CD8-positive, alpha-beta memory T cell (primary cell): Measurements from ENCODE around the gene RBPJ. TPM values are rescaled to one million over a fixed set of nuclear protein-coding genes. Genes with fewer than 3 reads are reported as not detected.

Source experiments
- CTCF ChIA-PET: fragments of 350-600 bp; sonication (Branson Sonifier 250); formaldehyde crosslinking; loops from one replicate; lab custom pipeline; 2021; ENCODE audit warnings: antibody characterized with exemption; lab: Charles Lee
- POLR2A ChIA-PET: fragments of 350-600 bp; sonication (Branson Sonifier 250); formaldehyde crosslinking; loops from one replicate; lab custom pipeline; 2021; ENCODE audit warnings: antibody characterized with exemption; lab: Charles Lee
- DNase-seq, 5 donors: peaks; one replicate each; pipeline versions ENCODE4 v3.0.0 to v3.0.0-alpha.2; 2020 to 2022; ENCODE audit warnings: mixed read lengths in 1 of 5
- H3K27ac ChIP-seq: one replicate; pipeline ENCODE4 v1.7.0; 2013; ENCODE audit warnings: low read depth, mild to moderate bottlenecking, low read length, moderate library complexity
- H3K27me3 ChIP-seq: 2 replicates; pipeline ENCODE4 v1.7.0; 2013; ENCODE audit warnings: low read length, mild to moderate bottlenecking; ENCODE audit not compliant: insufficient read depth, poor library complexity, severe bottlenecking
- H3K36me3 ChIP-seq: 2 replicates; pipeline ENCODE4 v1.7.0; 2013; ENCODE audit warnings: mild to moderate bottlenecking, low read length, moderate library complexity; ENCODE audit not compliant: insufficient read depth
- H3K4me1 ChIP-seq: 2 replicates; pipeline ENCODE4 v1.7.0; 2013; ENCODE audit warnings: mild to moderate bottlenecking, low read length, moderate library complexity; ENCODE audit not compliant: insufficient read depth
- H3K4me3 ChIP-seq: 2 replicates; pipeline ENCODE4 v1.7.0; 2013; ENCODE audit warnings: mild to moderate bottlenecking, low read length
- H3K9me3 ChIP-seq: 2 replicates; pipeline ENCODE4 v1.7.0; 2013; ENCODE audit warnings: mild to moderate bottlenecking, low read length
- H3K27ac Mint-ChIP-seq, 8 donors: one replicate each; pipeline ENCODE4 v1.8.0; 2020 to 2021; ENCODE audit warnings: mixed read lengths in 8 of 8, mild to moderate bottlenecking in 6 of 8, inconsistent platforms in 3 of 8, moderate library complexity in 3 of 8
- H3K27me3 Mint-ChIP-seq, 2 donors: one replicate each; pipeline ENCODE4 v1.8.0; 2020 to 2021; ENCODE audit warnings: mixed read lengths in 2 of 2, mild to moderate bottlenecking in 1 of 2, moderate library complexity in 1 of 2
- H3K36me3 Mint-ChIP-seq, 3 donors: one replicate each; pipeline ENCODE4 v1.8.0; 2020 to 2021; ENCODE audit warnings: mixed read lengths in 3 of 3, inconsistent platforms in 1 of 3, mild to moderate bottlenecking in 1 of 3
- H3K4me1 Mint-ChIP-seq, 3 donors: one replicate each; pipeline ENCODE4 v1.8.0; 2020 to 2021; ENCODE audit warnings: mixed read lengths in 3 of 3, inconsistent platforms in 1 of 3, mild to moderate bottlenecking in 1 of 3
- H3K4me3 Mint-ChIP-seq, 7 donors: one replicate each; pipeline ENCODE4 v1.8.0; 2020 to 2021; ENCODE audit warnings: mixed read lengths in 7 of 7, mild to moderate bottlenecking in 6 of 7, moderate library complexity in 4 of 7, inconsistent platforms in 2 of 7
- H3K9me3 Mint-ChIP-seq, 5 donors: one replicate each; pipeline ENCODE4 v1.8.0; 2020 to 2022; ENCODE audit warnings: mixed read lengths in 5 of 5, mild to moderate bottlenecking in 3 of 5, moderate library complexity in 2 of 5, inconsistent platforms in 1 of 5
- polyA plus RNA-seq: library from polyadenylated mRNA; unstranded; fragments of 300-500 nt; fragmentation: Illumina TruSeq; gene quantifications from one replicate; pipeline ENCODE4 v1.2.3, GENCODE V29; 2021
- total RNA-seq, 2 experiments: library from RNA; stranded (reverse); gene quantifications; one replicate each; pipeline ENCODE4 v1.2.3, GENCODE V29; 2021

The RBPJ gene
- total and polyA plus RNA-seq, 3 experiments from 2014 or later: 94.0 to 201 (median 199) TPM

DNA sequence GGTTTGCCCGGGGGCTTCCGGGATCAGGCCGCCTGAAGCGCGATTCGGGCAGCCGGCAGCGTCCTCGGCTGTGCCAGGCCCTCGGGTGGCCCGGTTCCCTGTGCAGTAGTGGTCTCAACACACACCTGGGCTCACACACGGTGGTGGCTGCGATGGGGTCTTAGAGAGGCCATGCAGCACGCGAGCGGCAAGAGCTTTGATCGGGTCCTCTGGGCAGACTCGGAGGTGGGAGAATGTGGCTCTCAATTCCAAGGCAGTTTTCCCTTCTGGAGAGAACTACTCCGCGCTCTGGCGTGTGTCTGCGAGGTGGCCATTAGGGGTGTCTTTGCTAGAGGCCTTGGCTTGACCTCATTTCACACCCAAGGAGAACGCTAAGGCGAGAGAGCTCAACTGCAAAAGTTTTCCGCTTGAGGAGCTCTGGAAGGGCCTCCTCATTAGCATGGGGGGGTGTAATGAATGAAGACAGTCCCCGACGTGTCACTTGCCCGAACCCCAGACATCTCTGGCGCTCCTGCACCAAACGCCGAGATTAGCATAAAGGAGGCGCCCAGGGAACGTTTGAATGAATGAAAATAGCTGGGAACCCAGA, 771 bp upstream of the RBPJ start:
- Histone ChIP-seq H3K4me1 (peaks cover 17% of the 10 kb centered on the region), H3K9me3 (no peaks in the 10 kb centered on the region), H3K27me3 (no peaks in the 10 kb centered on the region), H3K36me3 (no peaks in the 10 kb centered on the region), H3K27ac (peak overlapping the region; percentile 89), H3K4me3 (peak overlapping the region; percentile 98)
- peak overlapping the region; percentile 92 to 100 (median 98) for H3K4me3 Mint-ChIP-seq
- peaks cover 2 to 17% (median 5%) of the 10 kb centered on the region in 3 donors for H3K36me3 Mint-ChIP-seq
- peak in 3 of 5 donors; percentile 27 to 71 (median 61) for DNase-seq
- peak overlapping the region; percentile 98 to 100 (median 99) for H3K27ac Mint-ChIP-seq
- H3K27me3 Mint-ChIP-seq: peaks cover 0 to 4% of the 10 kb centered on the region in 2 donors
- peaks cover 5 to 13% (median 9%) of the 10 kb centered on the region in 5 donors for H3K9me3 Mint-ChIP-seq
- peaks cover 36 to 43% (median 38%) of the 10 kb centered on the region in 3 donors for H3K4me1 Mint-ChIP-seq
- POLR2A ChIA-PET: interaction anchor here (0.5 to 2.3 kb wide), 8 partner anchors 53 to 683 kb away, joined by 3 to 10 read pairs (median 4); partner anchors contain the start of gene TBC1D19
- CTCF ChIA-PET: interaction anchor here (1.0 to 2.4 kb wide), 4 partner anchors 10 to 465 kb away, joined by 4 to 15 read pairs (median 7); no protein-coding TSS in a partner anchor

DNA sequence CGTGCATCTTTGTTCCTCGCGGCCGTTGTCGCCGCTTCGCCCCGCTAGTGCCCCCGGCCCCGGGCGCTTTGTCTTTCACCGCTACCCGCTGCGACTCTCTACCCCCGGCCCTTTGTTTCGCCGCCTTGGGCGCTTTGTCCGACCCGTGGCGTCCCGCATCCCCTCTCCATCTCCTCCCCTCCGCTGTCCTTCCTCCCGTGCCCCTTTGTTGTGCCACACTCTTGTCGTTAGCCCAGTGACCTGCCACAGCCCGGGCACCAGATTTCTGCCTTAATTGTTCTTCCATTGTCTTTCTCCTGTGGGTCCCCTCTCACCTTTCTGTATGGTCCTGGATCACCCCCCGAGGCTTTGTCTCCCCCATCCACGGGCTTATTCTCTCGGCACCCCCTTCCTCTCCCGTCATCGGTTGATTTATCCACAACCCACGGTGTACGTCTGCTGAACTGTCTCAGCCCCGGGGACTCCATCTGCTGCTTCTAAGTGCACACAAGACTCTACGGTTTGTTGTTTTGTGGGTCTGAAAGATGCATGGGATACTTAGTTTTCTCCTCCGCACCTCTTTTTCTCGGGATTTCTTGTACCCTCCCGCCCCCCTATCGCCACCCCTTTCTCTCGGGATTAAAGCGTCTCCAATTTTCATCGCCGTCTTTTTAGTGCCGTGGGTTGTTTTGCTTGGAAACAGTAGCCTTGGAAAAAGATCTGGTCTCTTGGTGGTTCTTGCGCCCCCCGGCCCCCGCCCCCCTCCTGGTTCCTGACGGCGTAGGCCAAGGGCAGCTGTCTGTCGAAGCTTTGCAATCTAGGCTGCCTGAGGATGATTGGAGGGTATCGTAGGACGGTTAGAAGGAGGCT, 783 bp downstream of the RBPJ start:
- no peaks in the 10 kb centered on the region for H3K27me3 ChIP-seq
- H3K4me3 Mint-ChIP-seq: peak overlapping the region; percentile 87 to 99 (median 94)
- H3K4me3 ChIP-seq: peak overlapping the region; percentile 57
- peak overlapping the region; percentile 55 for H3K27ac ChIP-seq
- H3K27me3 Mint-ChIP-seq: peaks cover 0 to 4% of the 10 kb centered on the region in 2 donors
- POLR2A ChIA-PET: interaction anchor here (0.9 kb wide), 1 partner anchor 10 kb away, joined by 3 read pairs; no protein-coding TSS in a partner anchor
- peaks cover 17% of the 10 kb centered on the region for H3K4me1 ChIP-seq
- CTCF ChIA-PET: interaction anchor here (0.7 to 1.0 kb wide), 3 partner anchors 238 to 255 kb away, joined by 3 to 4 read pairs (median 3); no protein-coding TSS in a partner anchor
- peak in 4 of 5 donors; percentile 14 to 63 (median 28) for DNase-seq
- peaks cover 0 to 17% (median 0%) of the 10 kb centered on the region in 3 donors for H3K36me3 Mint-ChIP-seq
- peaks cover 0 to 4% (median 0%) of the 10 kb centered on the region in 5 donors for H3K9me3 Mint-ChIP-seq
- no peaks in the 10 kb centered on the region for H3K9me3 ChIP-seq
- H3K4me1 Mint-ChIP-seq: peaks cover 40 to 50% (median 46%) of the 10 kb centered on the region in 3 donors
- H3K27ac Mint-ChIP-seq: peak overlapping the region; percentile 88 to 99 (median 96)
- no peaks in the 10 kb centered on the region for H3K36me3 ChIP-seq

DNA sequence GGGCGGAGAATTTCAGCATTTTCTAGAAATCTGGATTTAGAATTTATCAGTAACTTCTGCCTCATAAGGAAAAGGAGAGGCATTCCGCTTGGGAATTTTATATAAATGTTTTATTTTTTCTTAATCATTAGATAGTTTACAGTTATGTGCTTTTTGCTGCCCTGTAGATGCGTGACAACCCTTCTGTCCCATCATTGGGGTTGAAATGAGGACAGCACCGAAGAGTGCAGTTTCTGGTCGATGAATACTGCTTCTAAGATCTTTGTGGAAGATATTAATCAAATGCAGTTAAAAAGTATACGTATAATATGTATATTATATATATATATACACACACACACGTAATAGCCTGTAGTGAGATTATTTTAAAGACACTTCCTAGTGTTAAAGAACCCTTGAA, 1.5 kb downstream of the RBPJ start:
- POLR2A ChIA-PET: no interaction called here
- Mint-ChIP-seq H3K27me3 (peaks cover 0 to 4% of the 10 kb centered on the region in 2 donors), H3K36me3 (peaks cover 0 to 17% (median 0%) of the 10 kb centered on the region in 3 donors), H3K4me3 (peak overlapping the region; percentile 87 to 99 (median 94)), H3K27ac (peak overlapping the region in 7 of 8 donors; percentile 4 to 99 (median 96)), H3K4me1 (peaks cover 42 to 54% (median 53%) of the 10 kb centered on the region in 3 donors), H3K9me3 (peaks cover 0 to 4% (median 0%) of the 10 kb centered on the region in 5 donors)
- H3K9me3 ChIP-seq: no peaks in the 10 kb centered on the region
- no peak for DNase-seq
- H3K4me3 ChIP-seq: peak overlapping the region; percentile 57
- peak overlapping the region; percentile 55 for H3K27ac ChIP-seq
- no peaks in the 10 kb centered on the region for H3K27me3 ChIP-seq
- CTCF ChIA-PET: interaction anchor here (0.7 to 1.0 kb wide), 3 partner anchors 239 to 255 kb away, joined by 3 to 4 read pairs (median 3); no protein-coding TSS in a partner anchor
- H3K36me3 ChIP-seq: no peaks in the 10 kb centered on the region
- peaks cover 17% of the 10 kb centered on the region for H3K4me1 ChIP-seq

DNA sequence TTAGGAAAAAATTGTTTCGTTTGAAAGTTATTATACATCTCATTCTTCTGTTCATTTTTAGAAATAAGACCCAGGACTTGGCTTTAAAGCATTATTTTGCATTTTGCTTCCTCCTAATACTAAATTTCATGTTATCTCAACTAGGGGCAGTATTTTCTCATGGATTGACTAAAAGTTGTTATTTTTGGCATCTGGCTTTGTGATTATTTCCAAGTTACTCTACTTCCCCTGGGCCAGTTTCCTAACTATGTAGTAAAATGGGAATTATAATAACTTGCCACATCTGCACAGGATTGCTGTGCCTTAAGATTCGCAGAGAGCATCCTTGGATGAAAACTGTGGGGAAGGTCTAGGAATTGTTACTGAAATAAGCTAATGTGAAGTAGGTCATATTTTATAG, 3.0 kb downstream of the RBPJ start:
- no peaks in the 10 kb centered on the region for H3K36me3 ChIP-seq
- no peak overlapping the region for H3K4me3 Mint-ChIP-seq
- H3K27me3 ChIP-seq: no peaks in the 10 kb centered on the region
- peaks cover 0 to 17% (median 0%) of the 10 kb centered on the region in 3 donors for H3K36me3 Mint-ChIP-seq
- peaks cover 17% of the 10 kb centered on the region for H3K4me1 ChIP-seq
- H3K27ac Mint-ChIP-seq: peak overlapping the region in 3 of 8 donors; percentile 13 to 66 (median 61)
- CTCF ChIA-PET: no interaction called here
- no peak overlapping the region for H3K4me3 ChIP-seq
- H3K9me3 Mint-ChIP-seq: no peaks in the 10 kb centered on the region
- DNase-seq: no peak
- H3K27ac ChIP-seq: no peak overlapping the region
- H3K9me3 ChIP-seq: no peaks in the 10 kb centered on the region
- H3K4me1 Mint-ChIP-seq: peaks cover 38 to 49% (median 49%) of the 10 kb centered on the region in 3 donors
- POLR2A ChIA-PET: no interaction called here
- peaks cover 0 to 4% of the 10 kb centered on the region in 2 donors for H3K27me3 Mint-ChIP-seq

DNA sequence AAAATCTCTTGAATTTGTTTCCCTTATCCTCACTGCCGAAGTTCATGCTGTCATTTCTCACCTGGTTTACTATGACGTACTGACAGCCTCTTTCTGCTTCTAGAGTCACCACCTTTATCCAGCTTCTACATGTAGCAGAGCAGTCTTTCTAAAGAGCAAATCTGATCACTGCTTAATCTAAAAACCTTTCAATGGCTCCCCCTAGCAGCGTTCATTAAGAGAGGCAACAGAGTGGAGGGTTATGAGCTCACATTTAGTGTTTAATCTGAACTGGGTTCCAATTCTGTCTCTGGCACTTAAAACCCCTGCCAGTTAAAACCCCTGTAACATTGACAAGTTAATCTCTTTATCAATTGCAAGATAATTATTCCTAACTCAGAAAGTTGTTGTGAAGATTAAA, 4.4 kb downstream of the RBPJ start:
- no peaks in the 10 kb centered on the region for H3K9me3 Mint-ChIP-seq
- H3K36me3 Mint-ChIP-seq: peaks cover 0 to 10% (median 0%) of the 10 kb centered on the region in 3 donors
- Histone ChIP-seq H3K27ac (no peak overlapping the region), H3K27me3 (no peaks in the 10 kb centered on the region), H3K9me3 (no peaks in the 10 kb centered on the region), H3K4me1 (peaks cover 22% of the 10 kb centered on the region), H3K36me3 (no peaks in the 10 kb centered on the region), H3K4me3 (no peak overlapping the region)
- peak overlapping the region in 6 of 8 donors; percentile 41 to 84 (median 61) for H3K27ac Mint-ChIP-seq
- H3K4me1 Mint-ChIP-seq: peaks cover 39 to 51% (median 48%) of the 10 kb centered on the region in 3 donors
- H3K27me3 Mint-ChIP-seq: peaks cover 0 to 1% of the 10 kb centered on the region in 2 donors
- peak in 3 of 5 donors; percentile 14 to 51 (median 42) for DNase-seq
- CTCF ChIA-PET: interaction anchor here (0.6 to 1.6 kb wide), 20 partner anchors 14 to 396 kb away, joined by 3 to 17 read pairs (median 4); no protein-coding TSS in a partner anchor
- POLR2A ChIA-PET: no interaction called here
- peak overlapping the region in 2 of 7 donors; percentile 26 to 62 for H3K4me3 Mint-ChIP-seq

DNA sequence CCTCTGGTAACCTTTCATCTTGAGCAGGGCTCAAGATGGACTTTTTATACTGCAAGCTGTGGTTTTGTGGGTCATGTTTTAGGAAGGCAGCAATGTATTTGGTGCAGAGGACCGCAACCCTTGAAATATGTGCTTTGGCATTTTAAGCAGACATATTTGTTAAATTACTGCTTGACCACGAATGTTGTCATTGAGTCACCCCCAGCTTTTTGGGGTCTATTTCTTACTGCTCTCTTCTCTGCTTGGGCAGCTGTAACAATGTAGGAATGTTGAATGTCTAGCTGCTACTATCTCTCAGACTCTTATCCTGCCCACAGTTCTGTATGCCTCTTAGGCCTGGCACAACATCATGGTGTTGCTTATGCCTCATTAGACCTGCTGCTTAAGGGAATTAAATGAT, 6.0 kb downstream of the RBPJ start:
- Histone ChIP-seq H3K27me3 (no peaks in the 10 kb centered on the region), H3K9me3 (no peaks in the 10 kb centered on the region), H3K4me1 (peaks cover 24% of the 10 kb centered on the region), H3K27ac (no peak overlapping the region), H3K4me3 (no peak overlapping the region), H3K36me3 (no peaks in the 10 kb centered on the region)
- Mint-ChIP-seq H3K4me1 (peaks cover 43 to 61% (median 59%) of the 10 kb centered on the region in 3 donors), H3K27ac (no peak overlapping the region), H3K27me3 (no peaks in the 10 kb centered on the region), H3K36me3 (no peaks in the 10 kb centered on the region), H3K4me3 (no peak overlapping the region), H3K9me3 (no peaks in the 10 kb centered on the region)
- DNase-seq: no peak
- POLR2A ChIA-PET: interaction anchor here (0.5 kb wide), 1 partner anchor 67 kb away, joined by 3 read pairs; no protein-coding TSS in a partner anchor
- CTCF ChIA-PET: interaction anchor here (0.7 to 5.7 kb wide), 4 partner anchors 18 to 339 kb away, joined by 4 to 54 read pairs (median 28); no protein-coding TSS in a partner anchor

DNA sequence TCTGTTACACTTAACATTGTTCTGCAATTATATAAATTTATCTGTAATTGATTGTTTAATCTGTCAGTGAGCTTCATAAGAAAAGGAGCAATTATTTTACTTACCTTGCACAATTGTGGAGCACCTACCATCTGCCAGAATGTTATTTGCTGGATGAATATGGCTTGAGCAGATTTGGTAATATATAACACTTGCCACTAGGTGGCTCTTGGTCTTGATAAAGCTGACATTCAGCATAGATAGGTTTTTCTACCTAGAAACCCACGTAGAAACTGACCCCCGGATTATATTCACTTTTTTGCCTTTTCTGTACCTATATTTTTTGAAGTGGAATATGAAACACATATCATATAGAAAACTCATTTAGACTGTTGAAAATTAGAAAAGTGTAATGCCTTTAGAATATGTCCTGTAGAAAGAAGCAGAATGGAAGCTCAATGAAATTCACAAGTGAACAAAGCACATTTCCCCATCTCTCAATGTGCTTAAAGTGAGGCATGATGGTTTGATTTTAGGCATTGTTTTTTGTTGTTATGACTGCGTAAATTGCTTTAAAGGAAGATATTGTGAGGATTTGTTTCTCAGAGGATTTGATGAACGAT, 9.5 kb downstream of the RBPJ start:
- CTCF ChIA-PET: interaction anchor here (0.7 to 5.7 kb wide), 25 partner anchors 11 to 341 kb away, joined by 3 to 54 read pairs (median 5); no protein-coding TSS in a partner anchor
- POLR2A ChIA-PET: no interaction called here
- Histone ChIP-seq H3K9me3 (no peaks in the 10 kb centered on the region), H3K27me3 (no peaks in the 10 kb centered on the region), H3K4me3 (no peak overlapping the region), H3K4me1 (peaks cover 10% of the 10 kb centered on the region), H3K36me3 (no peaks in the 10 kb centered on the region), H3K27ac (no peak overlapping the region)
- peaks cover 27 to 43% (median 41%) of the 10 kb centered on the region in 3 donors for H3K4me1 Mint-ChIP-seq
- peak in 2 of 5 donors; percentile 39 to 53 for DNase-seq
- H3K36me3 Mint-ChIP-seq: no peaks in the 10 kb centered on the region
- no peaks in the 10 kb centered on the region for H3K9me3 Mint-ChIP-seq
- H3K27ac Mint-ChIP-seq: no peak overlapping the region
- no peaks in the 10 kb centered on the region for H3K27me3 Mint-ChIP-seq
- H3K4me3 Mint-ChIP-seq: no peak overlapping the region
